Measurements from ENCODE around the gene KLRK1.
"Not testable (repeated sequence)": the region's sequence is repeated elsewhere in the genome, so short reads cannot be mapped to it uniquely, and the experiment has no call there.

Gene KLRK1

DNA sequence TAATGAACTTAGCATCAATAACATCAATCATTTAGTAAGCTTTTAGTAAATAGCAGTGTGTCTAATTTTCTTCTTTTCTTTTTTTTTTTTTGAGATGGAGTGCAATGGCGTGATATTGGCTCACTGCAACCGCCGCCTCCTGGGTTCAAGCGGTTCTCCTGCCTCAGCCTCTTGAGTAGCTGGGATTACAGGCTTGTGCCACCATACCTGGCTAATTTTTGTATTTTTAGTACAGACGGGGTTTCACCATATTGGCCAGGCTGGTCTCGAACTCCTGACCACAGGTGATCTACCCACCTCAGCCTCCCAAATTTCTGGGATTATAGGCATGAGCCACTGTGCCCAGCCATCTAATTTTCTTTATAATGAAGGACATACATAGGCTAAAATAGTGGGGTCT, 2.3 kb downstream of the KLRK1 start:
- not testable (repeated sequence) for DNase-seq

DNA sequence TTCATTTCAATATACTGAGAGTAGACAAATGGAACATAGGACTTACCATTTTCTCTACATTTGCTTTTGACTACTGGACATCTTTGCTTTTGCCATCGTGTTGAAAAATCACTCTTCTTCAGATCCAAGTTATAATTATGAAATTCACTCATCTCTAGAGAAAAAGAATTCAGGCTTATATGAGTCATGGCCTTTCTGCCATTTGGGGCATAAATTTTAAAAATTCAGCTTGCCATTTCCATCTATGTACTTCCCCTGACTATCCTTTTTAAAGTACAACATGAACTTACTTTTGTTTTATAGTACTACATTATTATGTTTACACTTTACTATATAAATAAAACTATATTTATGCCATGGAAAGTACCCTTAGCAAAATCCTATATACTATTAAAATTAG, 3.0 kb downstream of the KLRK1 start:
- DNase-seq: no peak

- no peak for DNase-seq
Measured at GRCh38 chr12:10385166-10385613, 4.7 kb downstream of the KLRK1 start.

DNA sequence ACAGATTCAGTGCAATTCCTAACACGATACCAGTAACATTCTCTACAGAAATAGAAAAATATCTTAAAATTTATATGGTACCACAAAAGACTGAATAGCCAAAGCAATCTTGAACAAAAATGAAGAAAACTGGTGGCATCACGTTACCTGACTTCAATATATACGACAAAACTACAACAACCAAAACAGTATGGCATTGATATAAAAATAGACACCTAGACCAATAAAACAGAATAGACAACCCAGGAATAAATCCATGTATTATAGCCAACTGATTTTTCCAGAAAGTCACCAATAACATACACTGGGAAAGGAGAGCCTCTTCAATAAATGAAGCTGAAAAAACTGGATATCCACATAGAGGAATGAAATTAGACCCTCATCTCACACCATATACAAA, 5.7 kb downstream of the KLRK1 start:
- DNase-seq: no peak

DNA sequence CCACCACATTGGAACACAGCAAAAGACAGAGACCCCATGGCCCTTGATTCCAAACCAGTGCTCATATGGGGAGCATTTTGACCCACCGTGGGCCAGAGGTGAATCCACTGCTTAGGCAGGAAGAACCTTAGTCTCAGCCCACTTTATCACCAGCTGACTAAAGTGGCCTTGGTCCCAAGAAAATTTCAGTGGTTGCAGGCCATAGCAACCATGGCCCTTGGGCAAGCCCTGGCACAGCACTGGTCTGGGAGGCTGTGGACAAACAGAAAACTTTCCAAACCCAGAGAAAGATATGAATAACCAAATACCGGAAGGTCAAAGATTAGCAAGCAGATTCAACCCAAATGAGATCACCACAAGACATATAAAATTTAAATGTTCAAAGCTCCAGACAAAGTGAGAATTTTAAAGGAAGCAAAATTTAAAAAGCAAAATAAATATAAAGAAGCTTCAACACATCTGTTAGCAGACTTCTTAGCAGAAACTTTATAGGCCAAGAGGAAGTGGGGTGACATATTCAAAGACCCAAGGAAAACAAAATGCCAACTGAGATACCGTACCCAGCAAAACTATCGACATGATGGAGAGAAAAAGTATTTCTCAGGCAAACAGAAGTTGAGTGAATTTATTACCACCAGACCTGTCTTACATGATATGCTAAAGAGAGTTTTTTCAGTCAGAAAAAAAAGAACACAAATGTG, 7.8 kb downstream of the KLRK1 start:
- DNase-seq: no peak

GRCh38 chr12:10378737-10379136, 11.1 kb downstream of the KLRK1 start:
- not testable (repeated sequence) for DNase-seq

DNA sequence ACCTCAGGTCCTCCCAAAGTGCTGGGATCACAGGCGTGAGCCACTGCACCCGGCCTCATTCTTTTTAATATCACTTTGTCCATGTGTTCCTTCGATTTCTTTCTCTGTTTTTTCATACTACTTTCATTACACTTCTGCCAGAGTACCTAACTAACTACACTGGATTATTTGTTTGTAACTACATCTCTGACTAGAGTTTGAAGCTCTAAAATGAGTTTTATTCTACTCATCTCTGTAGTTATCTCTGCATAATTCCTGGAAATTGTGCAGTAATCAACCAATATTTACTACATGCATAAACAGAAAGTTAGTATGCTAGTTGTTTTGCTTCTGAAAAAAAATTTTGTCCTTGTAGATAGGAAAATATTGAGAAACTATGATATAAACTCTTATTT, 15.2 kb downstream of the KLRK1 start:
- DNase-seq: no peak

- no peak for DNase-seq
Measured at GRCh38 chr12:10372559-10372958, 17.3 kb downstream of the KLRK1 start.

GRCh38 chr12:10371893-10372535, 17.8 kb downstream of the KLRK1 start:
- DNase-seq: not testable (repeated sequence)

GRCh38 chr12:10369557-10370415, 20.1 kb downstream of the KLRK1 start:
- DNase-seq: no peak

DNA sequence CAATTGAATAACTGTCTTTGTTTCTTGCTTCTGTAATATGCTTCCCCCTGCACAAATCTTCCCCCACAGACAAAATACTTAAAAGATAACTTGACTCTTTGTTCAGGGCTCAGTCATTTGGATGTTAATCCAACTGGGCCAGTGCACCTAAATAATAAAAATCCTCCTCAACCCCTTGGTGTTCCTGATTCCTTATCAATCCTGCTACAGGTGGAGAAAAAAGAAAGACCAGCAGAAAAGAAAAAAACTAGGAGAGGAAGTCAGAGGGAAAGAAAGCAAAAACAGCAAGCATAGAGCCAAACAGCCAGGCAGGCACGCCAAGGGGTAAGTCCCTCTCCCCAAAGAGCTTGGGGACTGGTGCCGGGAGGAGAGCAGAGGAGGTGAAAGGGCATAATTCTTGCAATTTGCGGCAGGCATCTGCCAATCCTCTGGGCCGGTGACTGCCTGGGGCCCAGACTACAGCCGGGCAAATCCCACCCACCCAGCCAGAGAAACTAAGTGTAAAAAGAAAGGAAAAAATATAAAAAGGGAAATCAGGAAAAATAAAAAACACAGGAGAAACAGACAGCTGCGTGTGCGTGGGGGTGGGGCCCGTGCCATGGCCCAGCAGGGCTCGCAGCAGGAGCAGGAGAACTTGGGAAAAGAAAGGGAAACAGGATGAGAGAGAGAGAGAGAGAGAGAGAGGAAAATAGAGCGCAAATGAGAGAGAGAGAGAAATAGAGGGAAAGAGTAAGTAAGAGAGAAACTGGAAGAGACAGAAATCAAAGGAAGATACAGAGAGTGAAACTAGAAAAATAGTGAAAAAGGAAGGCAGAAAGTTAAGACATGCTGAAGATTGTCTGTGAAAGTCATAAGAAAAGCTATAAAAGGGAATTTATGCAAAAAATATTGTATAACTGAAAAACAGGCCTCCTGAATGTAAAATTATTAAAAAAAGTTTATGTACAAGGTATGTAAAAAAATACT, 21.4 kb downstream of the KLRK1 start:
- no peak for DNase-seq

DNA sequence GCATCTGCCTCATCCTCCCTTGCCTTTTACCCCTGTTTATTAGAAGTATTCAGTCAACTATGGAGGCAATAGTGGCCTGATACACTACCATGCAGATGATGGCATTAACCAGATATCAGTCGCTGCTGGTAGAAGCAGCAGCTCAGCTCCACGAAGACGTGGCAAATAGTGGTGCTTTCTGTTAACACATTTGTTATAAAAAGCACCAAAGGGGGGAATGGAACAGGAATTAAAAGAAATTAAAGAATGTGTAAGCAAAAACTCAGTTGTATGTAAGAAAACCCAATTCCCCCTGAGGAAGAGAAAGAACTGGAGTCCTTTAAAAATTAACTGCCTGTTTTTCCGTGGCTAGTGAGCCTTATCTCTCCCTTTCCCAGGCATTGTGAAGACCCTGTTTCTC, 22.1 kb downstream of the KLRK1 start:
- DNase-seq: not testable (repeated sequence)

DNA sequence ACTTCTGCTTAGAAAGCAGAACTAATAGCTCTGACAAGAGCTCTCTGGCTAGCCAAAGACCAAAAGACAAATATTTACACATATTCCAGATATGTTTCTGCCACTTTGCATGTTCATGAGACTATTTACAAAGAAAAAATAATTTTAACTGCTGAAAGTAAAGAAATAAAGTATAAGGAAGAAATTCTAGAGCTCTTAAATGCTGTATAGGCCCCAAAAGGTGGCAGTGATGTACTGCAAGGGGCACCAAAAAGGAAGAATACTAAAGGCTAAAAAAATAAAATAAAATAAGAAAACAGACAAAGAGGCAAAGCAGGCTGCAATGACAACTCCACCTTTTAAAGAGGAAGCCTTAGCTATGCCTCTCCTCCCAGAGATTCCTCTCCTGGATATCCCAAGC, 23.0 kb downstream of the KLRK1 start:
- peak in 2 of 6 experiments; percentile 9 to 19 for DNase-seq

- DNase-seq: peak in 1 of 6 experiments; percentile 16
Measured at GRCh38 chr12:10365696-10366405, 24.0 kb downstream of the KLRK1 start.

DNA sequence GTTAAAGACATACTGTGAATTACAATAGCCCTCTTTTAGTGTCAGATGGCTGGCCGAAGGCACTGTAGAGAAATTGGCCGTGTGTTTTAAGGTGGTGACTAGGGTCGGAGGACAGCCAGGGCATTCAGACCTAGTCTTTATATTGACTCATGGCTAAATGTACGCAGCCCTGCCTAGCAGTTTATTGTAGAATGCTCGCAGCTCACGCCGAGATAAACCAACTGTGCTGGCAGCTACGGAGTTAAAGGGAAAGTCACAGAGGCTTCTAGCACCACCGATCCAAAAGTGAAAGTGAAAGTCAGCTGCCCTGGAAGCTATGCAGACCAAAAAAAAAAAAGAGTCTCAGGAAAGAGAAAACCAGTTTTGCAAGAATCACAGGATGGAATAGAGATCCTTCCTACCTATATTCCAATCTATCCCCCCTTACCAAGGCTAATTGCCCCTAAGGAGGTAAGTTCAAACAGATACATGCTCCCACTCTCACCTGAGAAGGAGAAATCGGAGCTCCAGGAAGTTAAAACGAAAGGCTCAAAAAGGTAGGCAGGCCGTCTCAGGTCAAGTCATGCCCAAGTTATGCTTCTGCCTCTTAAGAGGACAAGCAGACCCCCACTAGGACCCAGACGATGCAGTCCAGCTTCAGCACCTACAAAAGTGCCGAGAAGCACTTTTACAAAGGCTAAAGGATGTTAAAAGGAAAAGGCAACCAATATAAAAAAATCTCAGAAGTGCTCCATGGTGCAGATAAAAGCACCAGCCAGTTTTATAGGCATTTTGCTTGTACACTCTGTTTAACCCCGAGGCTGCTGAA, 24.8 kb downstream of the KLRK1 start:
- DNase-seq: peak in 5 of 6 experiments; percentile 43 to 89 (median 73)

DNA sequence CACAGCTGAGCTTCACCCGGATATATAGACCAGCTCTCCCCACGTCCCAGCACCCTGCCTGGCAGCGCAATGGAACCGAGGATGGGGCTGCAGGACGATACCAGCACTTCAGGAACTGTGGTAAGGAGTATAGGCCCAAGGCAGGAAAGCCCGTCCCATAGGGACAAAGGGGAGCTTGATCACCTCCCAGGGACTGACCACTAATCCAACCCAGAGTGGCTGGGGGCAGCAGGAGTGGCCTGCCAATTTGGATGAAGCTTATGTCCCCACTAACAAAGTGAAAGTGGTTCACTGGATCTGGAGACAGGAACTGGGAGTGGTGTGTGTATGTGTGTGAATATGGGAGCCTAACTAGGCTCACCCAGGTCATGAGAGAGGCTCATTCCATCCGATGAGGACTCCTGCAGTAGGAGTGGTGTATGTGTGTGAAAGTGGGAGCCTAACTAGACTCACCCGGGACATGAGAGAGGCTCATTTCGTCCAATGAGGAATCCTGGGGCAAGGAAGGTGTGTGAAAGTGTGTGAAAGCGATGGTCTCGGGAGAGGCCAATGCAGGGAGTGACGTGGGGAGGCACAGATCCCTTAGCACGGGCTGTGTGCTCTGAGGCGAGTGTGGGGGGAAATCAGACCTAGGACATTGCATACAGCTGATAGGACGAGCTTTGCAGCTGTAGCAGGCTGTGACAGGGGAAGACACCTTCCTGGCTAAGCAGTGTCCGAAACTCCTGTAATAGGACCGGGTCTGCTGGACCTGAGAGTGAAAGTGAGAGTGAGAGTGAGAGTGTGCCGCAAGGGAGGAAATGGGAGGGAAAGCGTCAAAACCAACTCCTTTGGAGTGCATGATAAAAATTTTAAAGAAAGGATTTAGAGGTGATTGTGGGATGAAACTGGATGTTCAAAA, 25.7 kb downstream of the KLRK1 start:
- peak in 5 of 6 experiments; percentile 12 to 81 (median 31) for DNase-seq

GRCh38 chr12:10363658-10363913, 26.3 kb downstream of the KLRK1 start:
- DNase-seq: no peak

DNA sequence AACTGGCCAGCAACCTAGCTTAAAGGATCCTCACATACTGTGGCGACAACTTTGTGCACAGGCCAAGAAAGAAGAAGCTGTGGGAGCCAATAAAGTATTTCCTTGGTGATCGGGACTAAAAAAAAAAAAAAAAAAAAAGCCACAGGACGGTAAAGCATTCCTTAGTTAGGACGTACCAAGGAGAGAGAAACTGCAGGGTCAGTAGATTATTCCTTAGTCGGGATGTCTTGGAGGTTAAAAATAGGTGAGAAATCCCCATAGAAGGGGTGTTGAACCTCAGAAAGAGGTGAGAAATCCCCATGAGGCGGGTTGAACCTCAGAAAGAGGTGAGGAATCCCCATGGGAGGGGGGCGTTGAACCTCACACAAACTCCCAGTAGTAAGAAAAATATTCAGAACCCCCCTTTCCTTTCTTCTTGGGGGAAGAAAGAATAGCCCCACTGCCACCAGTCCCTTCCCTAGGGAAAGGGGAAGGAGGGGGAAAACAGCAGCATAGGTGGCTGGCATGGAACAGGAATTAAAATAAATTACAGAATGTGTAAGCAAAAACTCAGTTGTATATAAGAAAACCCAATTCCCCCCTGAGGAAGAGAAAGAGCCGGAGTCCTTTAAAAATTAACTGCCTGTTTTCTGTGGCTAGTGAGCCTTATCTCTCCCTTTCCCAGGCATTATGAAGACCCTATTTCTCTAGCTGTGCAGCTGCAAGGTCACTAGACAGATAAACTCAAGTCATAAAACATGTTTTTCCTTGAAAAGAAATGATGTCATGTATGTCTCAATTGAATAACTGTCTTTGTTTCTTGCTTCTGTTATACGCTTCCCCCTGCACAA, 26.8 kb downstream of the KLRK1 start:
- DNase-seq: no peak

DNA sequence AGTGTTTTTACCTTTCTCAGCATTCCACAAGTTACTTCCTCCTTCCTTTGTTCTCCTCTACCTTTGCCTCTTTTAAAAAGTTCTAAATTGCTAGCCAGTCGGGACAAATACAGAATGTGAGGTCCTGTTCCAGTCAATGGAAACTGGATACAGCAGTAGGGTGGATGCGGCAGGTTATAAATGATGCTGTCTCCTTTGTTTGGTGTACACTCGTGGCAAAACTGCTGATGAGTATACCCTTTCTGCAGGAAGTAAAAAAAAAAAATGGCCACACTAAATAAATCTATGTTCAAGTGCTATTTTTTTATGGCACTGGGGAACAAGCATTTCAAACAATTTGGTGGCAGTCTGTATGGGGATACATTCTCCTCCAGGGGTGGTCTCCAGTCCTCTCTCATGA, 27.5 kb downstream of the KLRK1 start:
- no peak for DNase-seq
